CD4-positive, alpha-beta T cell treated with Interleukin-1 beta for 1 hour (primary cell): ENCODE measurements around the gene KIAA0753.

Experiments
- DNase-seq, 2 donors: peaks; one replicate each; pipeline ENCODE4 v3.0.0-alpha.2; 2020 to 2022

KIAA0753 gene

GRCh38 chr17:6568184-6568758 lies 72.2 kb downstream of the KIAA0753 start:
- DNase-seq: no peak

GRCh38 chr17:6567528-6568183 lies 72.9 kb downstream of the KIAA0753 start:
- DNase-seq: no peak

- no peak for DNase-seq
Observed at GRCh38 chr17:6561446-6561845, 79.1 kb downstream of the KIAA0753 start.

- DNase-seq: no peak
Observed at GRCh38 chr17:6560496-6560895, 80.0 kb downstream of the KIAA0753 start.

GRCh38 chr17:6559753-6560215 lies 80.7 kb downstream of the KIAA0753 start:
- no peak for DNase-seq

- DNase-seq: no peak
Observed at GRCh38 chr17:6558932-6559752, 81.4 kb downstream of the KIAA0753 start.

GRCh38 chr17:6558276-6558675 lies 82.2 kb downstream of the KIAA0753 start:
- no peak for DNase-seq

GRCh38 chr17:6557040-6557438 lies 83.5 kb downstream of the KIAA0753 start:
- DNase-seq: no peak

GRCh38 chr17:6556121-6557039 lies 84.1 kb downstream of the KIAA0753 start, which contains the start of gene PITPNM3:
Gene PITPNM3, minus strand, starts transcription at chr17:6556555. Its CDS starts 149 bp downstream, at chr17:6556406.
- DNase-seq: no peak

- no peak for DNase-seq
Observed at GRCh38 chr17:6555331-6556120, 85.0 kb downstream of the KIAA0753 start.

GRCh38 chr17:6554871-6555330 lies 85.6 kb downstream of the KIAA0753 start:
- DNase-seq: no peak

GRCh38 chr17:6554342-6554741 lies 86.2 kb downstream of the KIAA0753 start:
- no peak for DNase-seq

GRCh38 chr17:6551869-6552531 lies 88.5 kb downstream of the KIAA0753 start:
- no peak for DNase-seq

GRCh38 chr17:6551356-6551755 lies 89.2 kb downstream of the KIAA0753 start:
- no peak for DNase-seq

GRCh38 chr17:6549384-6550036 lies 91.0 kb downstream of the KIAA0753 start:
- DNase-seq: no peak

GRCh38 chr17:6548578-6549330 lies 91.8 kb downstream of the KIAA0753 start:
- no peak for DNase-seq

- no peak for DNase-seq
Observed at GRCh38 chr17:6548034-6548433, 92.5 kb downstream of the KIAA0753 start.

- no peak for DNase-seq
Observed at GRCh38 chr17:6547336-6547735, 93.2 kb downstream of the KIAA0753 start.

GRCh38 chr17:6546069-6546718 lies 94.3 kb downstream of the KIAA0753 start:
- no peak for DNase-seq
